ENCODE data around the gene ACSL5.

GRCh38 chr10:112404617-112405016, 30.7 kb downstream of the ACSL5 start:
- TF ChIP-seq CTCF (IDR thresholded peaks at IDR 0.05) (no peak), POLR2A (IDR thresholded peaks at IDR 0.05) (no peak)
